A549 treated with DMSO at 1 μM for 4 hours (cell line): ENCODE data around the gene PADI1. TPM values are rescaled to one million over a fixed set of nuclear protein-coding genes. Genes with fewer than 3 reads are reported as not detected.

Experiments used
- total RNA-seq: library from RNA; stranded (reverse); fragments of 200-300 nt; extraction: Qiagen RNA extraction; gene quantifications from 5 replicates; pipeline ENCODE4 v1.2.3, GENCODE V29; 2022; ENCODE audit warnings: low read depth

Gene PADI1, protein sequence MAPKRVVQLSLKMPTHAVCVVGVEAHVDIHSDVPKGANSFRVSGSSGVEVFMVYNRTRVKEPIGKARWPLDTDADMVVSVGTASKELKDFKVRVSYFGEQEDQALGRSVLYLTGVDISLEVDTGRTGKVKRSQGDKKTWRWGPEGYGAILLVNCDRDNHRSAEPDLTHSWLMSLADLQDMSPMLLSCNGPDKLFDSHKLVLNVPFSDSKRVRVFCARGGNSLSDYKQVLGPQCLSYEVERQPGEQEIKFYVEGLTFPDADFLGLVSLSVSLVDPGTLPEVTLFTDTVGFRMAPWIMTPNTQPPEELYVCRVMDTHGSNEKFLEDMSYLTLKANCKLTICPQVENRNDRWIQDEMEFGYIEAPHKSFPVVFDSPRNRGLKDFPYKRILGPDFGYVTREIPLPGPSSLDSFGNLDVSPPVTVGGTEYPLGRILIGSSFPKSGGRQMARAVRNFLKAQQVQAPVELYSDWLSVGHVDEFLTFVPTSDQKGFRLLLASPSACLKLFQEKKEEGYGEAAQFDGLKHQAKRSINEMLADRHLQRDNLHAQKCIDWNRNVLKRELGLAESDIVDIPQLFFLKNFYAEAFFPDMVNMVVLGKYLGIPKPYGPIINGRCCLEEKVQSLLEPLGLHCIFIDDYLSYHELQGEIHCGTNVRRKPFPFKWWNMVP
- total RNA-seq: 1.7 to 2.6 TPM (median 1.9 TPM) in 5 replicates

DNA sequence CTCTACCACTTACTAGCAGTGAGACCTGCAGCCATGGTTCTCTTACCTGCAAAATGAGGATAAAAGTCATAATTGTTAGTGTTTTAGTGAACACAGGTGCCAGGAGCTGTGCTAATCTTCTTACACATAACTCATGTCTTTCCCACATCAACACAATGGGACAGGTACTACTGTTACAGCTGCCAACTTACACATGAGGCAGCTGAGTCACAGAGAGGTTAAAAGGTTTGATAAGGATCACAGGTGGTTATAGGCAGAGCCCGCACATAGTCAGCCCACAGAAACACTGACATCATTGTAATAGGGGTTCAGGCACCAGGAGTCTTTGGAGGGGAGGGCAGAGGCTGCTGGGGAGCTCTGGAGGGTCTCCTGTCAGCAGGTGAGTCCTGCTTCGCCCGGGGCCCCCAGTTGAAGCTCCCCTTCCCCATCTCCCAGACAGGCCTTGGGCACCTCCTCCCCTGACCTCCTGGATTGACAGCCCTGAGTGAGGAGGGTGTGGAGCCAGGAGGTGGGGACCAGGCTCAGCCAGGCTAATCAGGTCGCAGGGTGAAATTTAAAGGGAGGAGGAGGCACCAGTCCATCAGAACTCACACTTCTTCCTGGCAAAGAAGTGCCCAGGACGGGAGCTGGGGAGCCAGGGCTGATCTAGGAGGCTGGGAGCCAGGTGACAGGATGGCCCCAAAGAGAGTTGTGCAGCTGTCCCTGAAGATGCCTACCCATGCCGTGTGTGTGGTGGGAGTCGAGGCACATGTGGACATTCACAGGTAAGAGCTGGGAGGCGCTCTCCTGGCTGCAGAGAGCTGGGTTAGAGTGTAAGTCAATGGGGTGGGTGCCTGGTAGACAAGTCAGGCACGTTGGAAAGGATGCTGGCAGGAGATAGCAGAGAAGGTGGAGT, at the start of gene PADI1:
Gene PADI1 (plus strand): TSS at position 583 of the 895 bp plus-strand sequence. CDS start 90 bp downstream, at position 673.

DNA sequence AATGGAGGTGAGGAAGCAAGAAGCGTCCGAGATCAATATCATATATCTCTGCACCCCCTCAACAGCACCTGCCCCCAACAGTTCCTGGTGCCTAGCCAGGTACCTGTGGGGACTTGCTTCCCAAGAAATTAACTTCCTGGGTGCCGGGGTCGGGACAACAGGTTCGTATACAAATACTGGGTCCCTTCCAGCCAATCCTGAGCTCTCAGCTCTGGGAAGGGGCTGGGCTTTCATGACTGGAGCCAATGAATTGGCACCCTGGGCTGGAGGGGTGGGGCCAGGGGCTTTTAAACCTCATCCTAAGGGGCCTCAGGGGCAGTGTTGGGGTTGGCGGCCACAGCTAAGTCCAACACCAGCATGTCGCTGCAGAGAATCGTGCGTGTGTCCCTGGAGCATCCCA, 43.9 kb downstream of the PADI1 start, which contains the start of gene PADI3:
Gene PADI3 (plus strand): TSS at position 318 of the 400 bp plus-strand sequence. CDS start 40 bp downstream, at position 358.

Other genes with a start within 250 kb of the PADI1 start
- gene MFAP2, start 224.5 kb upstream of the PADI1 start, total RNA-seq: 0.32 to 1.1 TPM (median 0.44 TPM) in 5 replicates
- 23.0 to 31.1 TPM (median 23.6 TPM) in 5 replicates for gene ATP13A2, start 193.2 kb upstream of the PADI1 start, total RNA-seq
- 101 to 110 TPM (median 109 TPM) in 5 replicates for gene SDHB, start 151.1 kb upstream of the PADI1 start, total RNA-seq
- 0.95 to 1.5 TPM (median 1.3 TPM) in 5 replicates for gene PADI2, start 85.7 kb upstream of the PADI1 start, total RNA-seq
- 1.3 to 2.0 TPM (median 1.8 TPM) in 5 replicates for gene PADI3, start 44.0 kb downstream of the PADI1 start, total RNA-seq
- 0.09 TPM in 1 of 5 replicates, not detected in the others for gene PADI4, start 103.1 kb downstream of the PADI1 start, total RNA-seq
- gene PADI6, start 167.1 kb downstream of the PADI1 start, total RNA-seq: not detected in 5 replicates
- gene RCC2, start 234.5 kb downstream of the PADI1 start, total RNA-seq: 63.1 to 76.0 TPM (median 73.7 TPM) in 5 replicates